Measurements from ENCODE around the gene PLN.

The PLN gene

DNA sequence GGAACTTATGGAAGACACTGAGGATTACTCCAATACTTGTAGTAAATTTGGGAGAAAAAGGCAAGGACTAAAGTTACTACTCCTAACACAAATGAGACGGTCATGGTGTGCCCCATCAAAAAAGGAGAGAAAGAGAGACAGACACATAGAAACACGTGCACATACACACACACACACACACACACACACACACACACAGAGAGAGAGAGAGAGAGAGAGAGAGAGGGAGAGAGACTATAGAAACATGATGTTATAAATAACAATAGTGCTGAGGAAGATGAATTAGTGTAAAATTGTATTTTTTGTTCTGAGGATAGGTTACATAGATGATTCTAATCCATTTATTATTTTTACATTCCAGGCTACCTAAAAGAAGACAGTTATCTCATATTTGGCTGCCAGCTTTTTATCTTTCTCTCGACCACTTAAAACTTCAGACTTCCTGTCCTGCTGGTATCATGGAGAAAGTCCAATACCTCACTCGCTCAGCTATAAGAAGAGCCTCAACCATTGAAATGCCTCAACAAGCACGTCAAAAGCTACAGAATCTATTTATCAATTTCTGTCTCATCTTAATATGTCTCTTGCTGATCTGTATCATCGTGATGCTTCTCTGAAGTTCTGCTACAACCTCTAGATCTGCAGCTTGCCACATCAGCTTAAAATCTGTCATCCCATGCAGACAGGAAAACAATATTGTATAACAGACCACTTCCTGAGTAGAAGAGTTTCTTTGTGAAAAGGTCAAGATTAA, 10.5 kb downstream of the PLN start:
- no peak overlapping the region for H3K27ac ChIP-seq (ENCODE audit: low read depth, low read length)
- no peaks in the 10 kb centered on the region for H3K27me3 ChIP-seq (ENCODE audit: insufficient read depth, low read length)
- no peaks in the 10 kb centered on the region for H3K79me2 ChIP-seq (ENCODE audit: control insufficient read depth, insufficient read depth, low read length, unreplicated experiment)
- no peaks in the 10 kb centered on the region for H3K36me3 ChIP-seq (ENCODE audit: insufficient read depth, low read length)
- H3K4me1 ChIP-seq (ENCODE audit: control insufficient read depth, insufficient read depth, low read length, unreplicated experiment) = no peaks in the 10 kb centered on the region
- H3K4me3 ChIP-seq (ENCODE audit: low read depth, low read length) = no peak overlapping the region
- no peak overlapping the region for H2AFZ ChIP-seq (ENCODE audit: low read length, unreplicated experiment)

GRCh38 chr6:118559659-118560058, 11.6 kb downstream of the PLN start:
- Histone ChIP-seq H3K4me3 (ENCODE audit: low read depth, low read length) (no peak overlapping the region), H3K27ac (ENCODE audit: low read depth, low read length) (no peak overlapping the region), H3K79me2 (ENCODE audit: control insufficient read depth, insufficient read depth, low read length, unreplicated experiment) (no peaks in the 10 kb centered on the region), H3K4me1 (ENCODE audit: control insufficient read depth, insufficient read depth, low read length, unreplicated experiment) (no peaks in the 10 kb centered on the region), H3K36me3 (ENCODE audit: insufficient read depth, low read length) (no peaks in the 10 kb centered on the region), H3K27me3 (ENCODE audit: insufficient read depth, low read length) (no peaks in the 10 kb centered on the region), H2AFZ (ENCODE audit: low read length, unreplicated experiment) (no peak overlapping the region)

GRCh38 chr6:118562248-118562647, 14.2 kb downstream of the PLN start:
- Histone ChIP-seq H3K36me3 (ENCODE audit: insufficient read depth, low read length) (no peaks in the 10 kb centered on the region), H3K79me2 (ENCODE audit: control insufficient read depth, insufficient read depth, low read length, unreplicated experiment) (no peaks in the 10 kb centered on the region), H3K4me3 (ENCODE audit: low read depth, low read length) (no peak overlapping the region), H3K4me1 (ENCODE audit: control insufficient read depth, insufficient read depth, low read length, unreplicated experiment) (no peaks in the 10 kb centered on the region), H2AFZ (ENCODE audit: low read length, unreplicated experiment) (no peak overlapping the region), H3K27ac (ENCODE audit: low read depth, low read length) (no peak overlapping the region), H3K27me3 (ENCODE audit: insufficient read depth, low read length) (no peaks in the 10 kb centered on the region)

GRCh38 chr6:118562959-118563358, 14.9 kb downstream of the PLN start:
- Histone ChIP-seq H3K79me2 (ENCODE audit: control insufficient read depth, insufficient read depth, low read length, unreplicated experiment) (no peaks in the 10 kb centered on the region), H3K4me1 (ENCODE audit: control insufficient read depth, insufficient read depth, low read length, unreplicated experiment) (no peaks in the 10 kb centered on the region), H3K36me3 (ENCODE audit: insufficient read depth, low read length) (no peaks in the 10 kb centered on the region), H3K27ac (ENCODE audit: low read depth, low read length) (no peak overlapping the region), H3K4me3 (ENCODE audit: low read depth, low read length) (no peak overlapping the region), H2AFZ (ENCODE audit: low read length, unreplicated experiment) (no peak overlapping the region), H3K27me3 (ENCODE audit: insufficient read depth, low read length) (no peaks in the 10 kb centered on the region)

DNA sequence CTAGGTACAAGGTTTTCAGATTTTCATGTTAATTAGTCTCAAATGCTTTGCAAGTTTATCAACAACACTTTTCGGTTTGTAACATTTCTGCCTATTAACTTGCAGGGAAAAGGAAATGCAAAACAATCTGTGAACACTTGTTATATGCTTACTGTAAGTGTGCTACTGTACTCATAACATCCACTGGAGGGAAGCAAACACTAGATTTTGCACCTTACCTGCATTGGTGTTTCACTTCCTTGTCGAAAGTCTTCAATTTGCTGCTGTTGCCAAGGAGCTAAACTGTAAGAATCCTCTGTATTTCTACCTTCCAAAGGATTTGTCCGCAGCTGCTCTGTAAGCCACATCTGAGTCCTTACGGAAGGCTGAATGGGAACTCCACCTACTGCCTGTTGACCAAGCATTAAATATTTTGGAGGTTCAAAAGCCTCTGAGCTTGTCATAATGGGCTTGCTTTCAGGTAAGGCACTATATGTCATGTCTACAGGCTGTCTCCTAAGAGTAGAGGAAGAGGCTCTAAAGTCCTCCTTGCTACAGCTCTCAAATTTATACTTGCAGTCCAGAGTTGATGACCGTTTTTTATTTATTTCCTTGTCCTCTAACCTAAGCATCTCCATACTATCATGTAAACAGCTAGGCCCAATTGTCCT, 17.3 kb downstream of the PLN start:
- Histone ChIP-seq H2AFZ (ENCODE audit: low read length, unreplicated experiment) (no peak overlapping the region), H3K79me2 (ENCODE audit: control insufficient read depth, insufficient read depth, low read length, unreplicated experiment) (no peaks in the 10 kb centered on the region), H3K27ac (ENCODE audit: low read depth, low read length) (no peak overlapping the region)

GRCh38 chr6:118567974-118568373, 19.9 kb downstream of the PLN start:
- H3K27ac ChIP-seq (ENCODE audit: low read depth, low read length) = no peak overlapping the region
- H3K27me3 ChIP-seq (ENCODE audit: insufficient read depth, low read length) = no peaks in the 10 kb centered on the region
- H3K79me2 ChIP-seq (ENCODE audit: control insufficient read depth, insufficient read depth, low read length, unreplicated experiment) = no peaks in the 10 kb centered on the region

More for the DNA sequence above, 17.3 kb downstream of the PLN start:
- Histone ChIP-seq H3K4me1 (ENCODE audit: control insufficient read depth, insufficient read depth, low read length, unreplicated experiment) (no peaks in the 10 kb centered on the region), H3K36me3 (ENCODE audit: insufficient read depth, low read length) (no peaks in the 10 kb centered on the region), H3K4me3 (ENCODE audit: low read depth, low read length) (no peak overlapping the region), H3K27me3 (ENCODE audit: insufficient read depth, low read length) (no peaks in the 10 kb centered on the region)

DNA sequence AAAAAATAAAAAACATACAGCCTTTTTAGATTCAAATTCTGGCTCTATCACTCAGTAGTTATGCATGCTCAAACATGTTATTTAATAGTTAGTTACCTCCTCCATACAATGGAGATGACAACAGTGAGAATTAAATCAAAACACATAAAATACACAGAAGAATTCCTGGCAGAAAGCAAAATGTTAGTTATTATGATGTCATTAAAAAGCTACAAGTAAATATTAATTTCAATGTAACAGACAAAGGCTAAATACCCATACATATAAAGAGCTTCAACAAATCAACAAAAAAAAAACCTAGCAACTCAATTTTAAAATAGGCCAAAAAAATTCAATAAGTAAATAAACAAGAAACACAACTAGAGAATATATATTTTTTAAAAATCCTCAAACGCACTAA, 21.4 kb downstream of the PLN start:
- H3K4me1 ChIP-seq (ENCODE audit: control insufficient read depth, insufficient read depth, low read length, unreplicated experiment) = no peaks in the 10 kb centered on the region
- no peak overlapping the region for H2AFZ ChIP-seq (ENCODE audit: low read length, unreplicated experiment)
- peaks cover 4% of the 10 kb centered on the region for H3K79me2 ChIP-seq (ENCODE audit: control insufficient read depth, insufficient read depth, low read length, unreplicated experiment)
- H3K27ac ChIP-seq (ENCODE audit: low read depth, low read length) = no peak overlapping the region
- no peaks in the 10 kb centered on the region for H3K27me3 ChIP-seq (ENCODE audit: insufficient read depth, low read length)
- H3K36me3 ChIP-seq (ENCODE audit: insufficient read depth, low read length) = peaks cover 8% of the 10 kb centered on the region
- H3K4me3 ChIP-seq (ENCODE audit: low read depth, low read length) = no peak overlapping the region

More at GRCh38 chr6:118567974-118568373, 19.9 kb downstream of the PLN start:
- Histone ChIP-seq H3K4me1 (ENCODE audit: control insufficient read depth, insufficient read depth, low read length, unreplicated experiment) (no peaks in the 10 kb centered on the region), H2AFZ (ENCODE audit: low read length, unreplicated experiment) (no peak overlapping the region), H3K36me3 (ENCODE audit: insufficient read depth, low read length) (no peaks in the 10 kb centered on the region), H3K4me3 (ENCODE audit: low read depth, low read length) (no peak overlapping the region)

DNA sequence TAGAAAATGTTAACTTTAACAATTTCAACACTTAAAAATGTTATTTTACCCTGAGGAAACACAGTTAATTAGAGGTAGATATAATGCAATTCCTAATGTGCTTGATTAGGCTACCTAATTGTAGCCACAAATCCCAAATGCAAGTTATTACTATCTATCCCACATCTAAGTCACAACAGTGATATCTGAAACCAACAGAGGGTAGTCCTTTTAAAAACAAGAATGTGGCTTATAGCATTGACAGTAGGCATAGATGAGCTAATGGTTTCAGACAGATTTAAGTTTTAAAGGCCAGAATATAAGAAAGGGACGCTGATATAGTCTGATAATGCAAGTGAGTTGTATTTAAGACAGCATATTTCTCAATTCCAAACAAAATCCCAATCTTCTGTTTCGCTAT, 23.0 kb downstream of the PLN start:
- no peaks in the 10 kb centered on the region for H3K27me3 ChIP-seq (ENCODE audit: insufficient read depth, low read length)
- peaks cover 11% of the 10 kb centered on the region for H3K79me2 ChIP-seq (ENCODE audit: control insufficient read depth, insufficient read depth, low read length, unreplicated experiment)
- H3K27ac ChIP-seq (ENCODE audit: low read depth, low read length) = no peak overlapping the region
- no peaks in the 10 kb centered on the region for H3K4me1 ChIP-seq (ENCODE audit: control insufficient read depth, insufficient read depth, low read length, unreplicated experiment)
- H3K4me3 ChIP-seq (ENCODE audit: low read depth, low read length) = no peak overlapping the region
- no peak overlapping the region for H2AFZ ChIP-seq (ENCODE audit: low read length, unreplicated experiment)
- H3K36me3 ChIP-seq (ENCODE audit: insufficient read depth, low read length) = peaks cover 22% of the 10 kb centered on the region

- H3K4me3 ChIP-seq (ENCODE audit: low read depth, low read length) = no peak overlapping the region
- no peak overlapping the region for H3K27ac ChIP-seq (ENCODE audit: low read depth, low read length)
- peaks cover 11% of the 10 kb centered on the region for H3K79me2 ChIP-seq (ENCODE audit: control insufficient read depth, insufficient read depth, low read length, unreplicated experiment)
- peaks cover 25% of the 10 kb centered on the region for H3K36me3 ChIP-seq (ENCODE audit: insufficient read depth, low read length)
- H3K27me3 ChIP-seq (ENCODE audit: insufficient read depth, low read length) = no peaks in the 10 kb centered on the region
- H2AFZ ChIP-seq (ENCODE audit: low read length, unreplicated experiment) = no peak overlapping the region
- no peaks in the 10 kb centered on the region for H3K4me1 ChIP-seq (ENCODE audit: control insufficient read depth, insufficient read depth, low read length, unreplicated experiment)
These were observed 26.2 kb downstream of the PLN start for GRCh38 chr6:118574051-118574865.

- Histone ChIP-seq H3K27me3 (ENCODE audit: insufficient read depth, low read length) (no peaks in the 10 kb centered on the region), H3K4me1 (ENCODE audit: control insufficient read depth, insufficient read depth, low read length, unreplicated experiment) (peaks cover 21% of the 10 kb centered on the region), H2AFZ (ENCODE audit: low read length, unreplicated experiment) (no peak overlapping the region), H3K79me2 (ENCODE audit: control insufficient read depth, insufficient read depth, low read length, unreplicated experiment) (peaks cover 11% of the 10 kb centered on the region), H3K36me3 (ENCODE audit: insufficient read depth, low read length) (peaks cover 25% of the 10 kb centered on the region), H3K27ac (ENCODE audit: low read depth, low read length) (no peak overlapping the region), H3K4me3 (ENCODE audit: low read depth, low read length) (no peak overlapping the region)
These were observed 29.9 kb downstream of the PLN start for GRCh38 chr6:118577972-118578371.

All from ACC112 (cell line).